CD4-positive, alpha-beta T cell (primary cell): ENCODE results near the gene CCM2L. TPM values are rescaled to one million over a fixed set of nuclear protein-coding genes. Genes with fewer than 3 reads are reported as not detected.

Source experiments
- ATAC-seq: fragments of 200-7000 bp; cut with Tn5 transposase; one replicate; pipeline ENCODE4 v1.10.0; 2022; ENCODE audit warnings: mild to moderate bottlenecking; ENCODE audit not compliant: poor library complexity
- CTCF ChIA-PET: fragments of 350-600 bp; sonication (Branson Sonifier 250); formaldehyde crosslinking; loops from one replicate; lab custom pipeline; 2021; ENCODE audit warnings: antibody characterized with exemption, inconsistent platforms; lab: Charles Lee
- POLR2A ChIA-PET: fragments of 350-600 bp; sonication (Branson Sonifier 250); formaldehyde crosslinking; loops from one replicate; lab custom pipeline; 2021; ENCODE audit warnings: antibody characterized with exemption, inconsistent platforms; lab: Charles Lee
- DNase-seq, 14 experiments: peaks; one replicate each; pipeline ENCODE4 v3.0.0-alpha.2; 2013 to 2020; ENCODE audit warnings: mixed read lengths in 2 of 14
- H3K27ac ChIP-seq, 2 donors: one replicate each; pipeline versions ENCODE4 v1.5.1 to v1.7.0; 2013; ENCODE audit warnings: low read length in 2 of 2, low read depth in 1 of 2, mild to moderate bottlenecking in 1 of 2
- H3K27me3 ChIP-seq, 2 experiments: 1 replicate in 1 of 2; 2 replicates in 1 of 2; pipeline versions ENCODE4 v1.6.1 to v1.7.0; 2013; ENCODE audit warnings: low read length in 2 of 2, control low read depth in 1 of 2, mild to moderate bottlenecking in 1 of 2, moderate library complexity in 1 of 2; ENCODE audit not compliant: insufficient read depth in 2 of 2, control insufficient read depth in 1 of 2
- H3K36me3 ChIP-seq: one replicate; pipeline ENCODE4 v1.6.1; 2013; ENCODE audit warnings: low read length, control low read depth; ENCODE audit not compliant: insufficient read depth
- H3K4me1 ChIP-seq: one replicate; pipeline ENCODE4 v1.6.1; 2013; ENCODE audit warnings: low read length, control low read depth; ENCODE audit not compliant: insufficient read depth
- H3K4me3 ChIP-seq: one replicate; pipeline ENCODE4 v1.5.1; 2013; ENCODE audit warnings: mild to moderate bottlenecking, low read length, moderate library complexity
- H3K9me3 ChIP-seq, 2 experiments: 1 replicate in 1 of 2; 2 replicates in 1 of 2; pipeline versions ENCODE4 v1.6.1 to v1.7.0; 2013; ENCODE audit warnings: low read length in 2 of 2, mild to moderate bottlenecking in 2 of 2, control low read depth in 1 of 2, moderate library complexity in 1 of 2; ENCODE audit not compliant: control insufficient read depth in 1 of 2, insufficient read depth in 1 of 2
- H3K27ac Mint-ChIP-seq: one replicate; pipeline ENCODE4 v1.8.0; 2020; ENCODE audit warnings: mixed read lengths
- H3K27me3 Mint-ChIP-seq: one replicate; pipeline ENCODE4 v1.8.0; 2021; ENCODE audit warnings: mixed read lengths
- H3K36me3 Mint-ChIP-seq: one replicate; pipeline ENCODE4 v1.8.0; 2021; ENCODE audit warnings: low read depth, mixed read lengths
- H3K4me1 Mint-ChIP-seq: one replicate; pipeline ENCODE4 v1.8.0; 2021; ENCODE audit warnings: low read depth, mixed read lengths
- H3K4me3 Mint-ChIP-seq: one replicate; pipeline ENCODE4 v1.8.0; 2020; ENCODE audit warnings: mild to moderate bottlenecking, mixed read lengths
- H3K9me3 Mint-ChIP-seq: one replicate; pipeline ENCODE4 v1.8.0; 2020; ENCODE audit warnings: mixed read lengths
- intact Hi-C, 2 experiments: fragments of 100-400 bp; cut with DNase I in 1 of 2; cut with micrococcal nuclease in 1 of 2; formaldehyde crosslinking; loops; one replicate each; pipeline versions ENCODE4 v1.15.1 to v1.9.0; 2023 to 2025; cut with DNase I, micrococcal nuclease
- total RNA-seq, 174 experiments: library from RNA in 2 of 174; stranded (reverse) in 2 of 174; gene quantifications; one replicate each; pipeline ENCODE4 v1.2.3 and lab custom pipeline; 2021 to 2026
- TF ChIP-seq, protein P1 (sequence below): fragments of 200-600 bp; IDR thresholded peaks from one replicate; pipeline ENCODE4 v1.8.0; 2022; ENCODE audit warnings: antibody characterized with exemption, mild to moderate bottlenecking

CCM2L gene
- total RNA-seq, 2 experiments from 2014 or later = not detected

GRCh38 chr20:31987744-31988143, 22.5 kb upstream of the CCM2L start:
- no peak overlapping the region for H3K27ac Mint-ChIP-seq
- H3K4me3 ChIP-seq = no peak overlapping the region
- no peaks in the 10 kb centered on the region for H3K4me1 Mint-ChIP-seq
- ChIA-PET CTCF (no interaction called here), POLR2A (no interaction called here)
- no peaks in the 10 kb centered on the region for H3K36me3 ChIP-seq
- H3K9me3 Mint-ChIP-seq = no peaks in the 10 kb centered on the region
- no peak overlapping the region for H3K4me3 Mint-ChIP-seq
- H3K27me3 Mint-ChIP-seq = peaks cover 12% of the 10 kb centered on the region
- no peaks in the 10 kb centered on the region for H3K9me3 ChIP-seq
- DNase-seq = no peak
- H3K36me3 Mint-ChIP-seq = no peaks in the 10 kb centered on the region
- TF ChIP-seq, protein P1, sequence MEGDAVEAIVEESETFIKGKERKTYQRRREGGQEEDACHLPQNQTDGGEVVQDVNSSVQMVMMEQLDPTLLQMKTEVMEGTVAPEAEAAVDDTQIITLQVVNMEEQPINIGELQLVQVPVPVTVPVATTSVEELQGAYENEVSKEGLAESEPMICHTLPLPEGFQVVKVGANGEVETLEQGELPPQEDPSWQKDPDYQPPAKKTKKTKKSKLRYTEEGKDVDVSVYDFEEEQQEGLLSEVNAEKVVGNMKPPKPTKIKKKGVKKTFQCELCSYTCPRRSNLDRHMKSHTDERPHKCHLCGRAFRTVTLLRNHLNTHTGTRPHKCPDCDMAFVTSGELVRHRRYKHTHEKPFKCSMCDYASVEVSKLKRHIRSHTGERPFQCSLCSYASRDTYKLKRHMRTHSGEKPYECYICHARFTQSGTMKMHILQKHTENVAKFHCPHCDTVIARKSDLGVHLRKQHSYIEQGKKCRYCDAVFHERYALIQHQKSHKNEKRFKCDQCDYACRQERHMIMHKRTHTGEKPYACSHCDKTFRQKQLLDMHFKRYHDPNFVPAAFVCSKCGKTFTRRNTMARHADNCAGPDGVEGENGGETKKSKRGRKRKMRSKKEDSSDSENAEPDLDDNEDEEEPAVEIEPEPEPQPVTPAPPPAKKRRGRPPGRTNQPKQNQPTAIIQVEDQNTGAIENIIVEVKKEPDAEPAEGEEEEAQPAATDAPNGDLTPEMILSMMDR = no peak
- H3K27ac ChIP-seq = no peak overlapping the region
- H3K27me3 ChIP-seq = no peaks in the 10 kb centered on the region
- no peaks in the 10 kb centered on the region for H3K4me1 ChIP-seq
- intact Hi-C loops = no loop called here
- ATAC-seq = no peak

DNA sequence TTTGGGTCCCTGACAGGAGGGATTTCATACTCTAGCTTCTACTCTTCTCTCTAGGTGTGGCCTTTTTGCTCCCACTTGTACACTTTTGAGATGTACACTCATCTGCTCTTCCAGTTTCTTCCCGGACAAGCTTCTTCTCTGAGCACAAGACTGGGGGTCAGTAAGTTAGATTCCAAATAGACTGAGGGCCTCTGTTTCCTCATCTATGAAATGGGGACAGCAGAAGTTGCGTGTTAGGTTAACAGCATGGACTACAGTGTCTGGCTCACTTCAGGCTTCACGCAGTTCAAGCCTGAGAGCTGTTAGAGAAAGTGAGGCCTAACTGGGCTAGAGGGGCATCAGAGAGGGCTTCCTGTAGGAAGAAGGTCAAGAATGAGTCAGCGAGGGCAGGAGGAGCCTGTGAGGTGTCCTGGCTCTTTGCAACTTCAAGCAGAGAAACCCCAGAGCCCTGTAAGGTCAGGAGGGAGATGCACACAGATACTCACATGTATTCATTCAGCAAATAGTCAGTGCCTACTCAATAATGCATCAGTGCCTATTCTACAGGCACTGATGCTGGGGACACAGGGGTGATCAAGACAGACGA, 21.7 kb upstream of the CCM2L start:
- Mint-ChIP-seq H3K36me3 (no peaks in the 10 kb centered on the region), H3K27me3 (peaks cover 13% of the 10 kb centered on the region), H3K9me3 (no peaks in the 10 kb centered on the region), H3K4me3 (no peak overlapping the region), H3K27ac (no peak overlapping the region), H3K4me1 (no peaks in the 10 kb centered on the region)
- CTCF ChIA-PET = no interaction called here
- no peaks in the 10 kb centered on the region for H3K9me3 ChIP-seq
- H3K4me1 ChIP-seq = no peaks in the 10 kb centered on the region
- no peak overlapping the region for H3K4me3 ChIP-seq
- intact Hi-C loops = no loop called here
- no peak for ATAC-seq
- no peaks in the 10 kb centered on the region for H3K36me3 ChIP-seq
- peaks cover 0 to 2% of the 10 kb centered on the region in 2 experiments for H3K27me3 ChIP-seq
- TF ChIP-seq, protein P1 = no peak
- POLR2A ChIA-PET = no interaction called here
- H3K27ac ChIP-seq = no peak overlapping the region
- no peak for DNase-seq

DNA sequence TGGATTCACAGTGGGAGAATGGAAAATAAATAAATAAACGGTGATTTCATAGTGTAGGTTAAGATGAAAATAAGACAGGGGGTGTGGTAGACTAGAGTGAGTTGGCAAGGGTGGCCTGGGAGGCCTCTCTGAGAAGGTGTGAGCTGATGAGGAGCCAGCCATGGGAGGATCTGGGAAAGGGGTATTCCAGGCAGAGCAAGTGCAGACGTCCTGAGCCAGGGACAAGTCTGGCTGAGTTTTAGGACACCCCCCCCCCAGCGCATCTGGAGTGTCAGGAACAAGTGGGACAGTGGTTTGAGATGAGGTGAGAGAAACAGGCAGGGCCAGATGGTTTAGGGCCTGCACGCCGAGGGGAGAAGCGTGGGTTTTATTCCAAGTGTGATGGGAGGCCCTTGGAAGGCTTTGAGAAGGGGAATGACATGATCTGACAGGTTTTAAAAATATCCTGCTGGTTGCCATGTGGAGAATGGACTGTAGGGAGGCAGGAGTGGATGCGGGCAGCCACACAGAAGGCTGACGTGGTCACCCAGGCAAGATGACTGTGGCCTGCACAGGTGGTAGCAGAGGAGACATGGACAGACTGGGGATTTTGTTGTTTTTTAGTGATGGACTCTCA, 21.1 kb upstream of the CCM2L start:
- CTCF ChIA-PET = no interaction called here
- no peaks in the 10 kb centered on the region for H3K4me1 Mint-ChIP-seq
- TF ChIP-seq, protein P1 = no peak

More for the DNA sequence above, 21.1 kb upstream of the CCM2L start:
- no peaks in the 10 kb centered on the region for H3K36me3 ChIP-seq
- Mint-ChIP-seq H3K27me3 (peaks cover 20% of the 10 kb centered on the region), H3K9me3 (no peaks in the 10 kb centered on the region), H3K36me3 (no peaks in the 10 kb centered on the region), H3K4me3 (no peak overlapping the region), H3K27ac (no peak overlapping the region)
- intact Hi-C loops = no loop called here
- peaks cover 0 to 8% of the 10 kb centered on the region in 2 experiments for H3K27me3 ChIP-seq
- H3K9me3 ChIP-seq = no peaks in the 10 kb centered on the region
- ATAC-seq (no peak), DNase-seq (no peak)
- no peaks in the 10 kb centered on the region for H3K4me1 ChIP-seq
- H3K4me3 ChIP-seq = no peak overlapping the region
- H3K27ac ChIP-seq = no peak overlapping the region
- POLR2A ChIA-PET = no interaction called here
